Amygdala (tissue), 56 donors: ENCODE measurements around the gene HIPK1.
"Not testable (repeated sequence)": the region's sequence is repeated elsewhere in the genome, so short reads cannot be mapped to it uniquely, and the experiment has no call there.

Source experiments
- DNase-seq, 56 donors: peaks; one replicate each; lab custom pipeline; 2025; lab: John Stamatoyannopoulos, UW

Gene HIPK1

GRCh38 chr1:114000406-114000805 is 71.3 kb downstream of the HIPK1 start:
- DNase-seq, result no peak

GRCh38 chr1:114002492-114003239 is 73.5 kb downstream of the HIPK1 start:
- DNase-seq, result no peak

- no peak for DNase-seq
Observed at GRCh38 chr1:114003431-114003830, 74.3 kb downstream of the HIPK1 start.

- DNase-seq, result not testable (repeated sequence)
Observed at GRCh38 chr1:114006825-114007224, 77.7 kb downstream of the HIPK1 start.

- DNase-seq, result no peak
Observed at GRCh38 chr1:114008480-114008941, 79.4 kb downstream of the HIPK1 start.

- DNase-seq, result no peak
Observed at GRCh38 chr1:114008993-114009392, 79.9 kb downstream of the HIPK1 start.

GRCh38 chr1:114009393-114009792 is 80.3 kb downstream of the HIPK1 start:
- no peak for DNase-seq

- DNase-seq, result no peak
Observed at GRCh38 chr1:114010433-114011184, 81.5 kb downstream of the HIPK1 start.

- DNase-seq, result no peak
Observed at GRCh38 chr1:114011796-114012195, 82.7 kb downstream of the HIPK1 start.

- DNase-seq, result no peak
Observed at GRCh38 chr1:114015075-114015474, 86.0 kb downstream of the HIPK1 start.

- not testable (repeated sequence) for DNase-seq
Observed at GRCh38 chr1:114019724-114020123, 90.6 kb downstream of the HIPK1 start.

GRCh38 chr1:114021665-114022099 is 92.6 kb downstream of the HIPK1 start:
- DNase-seq, result no peak

- no peak for DNase-seq
Observed at GRCh38 chr1:114022877-114023276, 93.8 kb downstream of the HIPK1 start.

GRCh38 chr1:114023377-114023776 is 94.3 kb downstream of the HIPK1 start:
- no peak for DNase-seq

- no peak for DNase-seq
Observed at GRCh38 chr1:114024049-114024448, 94.9 kb downstream of the HIPK1 start.

- no peak for DNase-seq
Observed at GRCh38 chr1:114025609-114026401, 96.7 kb downstream of the HIPK1 start.

GRCh38 chr1:114026797-114027196 is 97.7 kb downstream of the HIPK1 start:
- no peak for DNase-seq
